Neural progenitor cell (in vitro differentiated cells): ENCODE results near the gene WWOX. TPM values are rescaled to one million over a fixed set of nuclear protein-coding genes. Genes with fewer than 3 reads are reported as not detected.

Experiments used
- DNase-seq: peaks from one replicate; pipeline ENCODE4 v3.0.0-alpha.2; 2016; ENCODE audit warnings: low spot score
- H2AFZ ChIP-seq: fragments of 200-600 bp; sonication (generic); replicated peaks from 2 replicates; pipeline ENCODE4 v1.6.1; 2016; ENCODE audit warnings: antibody characterized with exemption
- H3F3A ChIP-seq: fragments of 200-600 bp; sonication (generic); 2 replicates; pipeline ENCODE4 v1.6.1; 2016; ENCODE audit warnings: antibody characterized with exemption, low read depth
- H3K27ac ChIP-seq: fragments of 200-600 bp; sonication (generic); 2 replicates; pipeline ENCODE4 v1.5.1; 2016; ENCODE audit warnings: mild to moderate bottlenecking
- H3K27me3 ChIP-seq: fragments of 200-600 bp; sonication (generic); 2 replicates; pipeline ENCODE4 v1.6.1; 2016; ENCODE audit warnings: mild to moderate bottlenecking, moderate library complexity
- H3K36me3 ChIP-seq: fragments of 200-600 bp; sonication (generic); 2 replicates; pipeline ENCODE4 v1.5.1; 2016
- H3K4me1 ChIP-seq: fragments of 200-600 bp; sonication (generic); 2 replicates; pipeline ENCODE4 v1.6.1; 2016; ENCODE audit warnings: mixed run types
- H3K4me2 ChIP-seq: fragments of 200-600 bp; sonication (generic); 2 replicates; pipeline ENCODE4 v1.6.1; 2016
- H3K4me3 ChIP-seq: fragments of 200-600 bp; sonication (generic); 2 replicates; pipeline ENCODE4 v1.5.1; 2016
- H3K79me2 ChIP-seq: fragments of 200-600 bp; sonication (generic); 2 replicates; pipeline ENCODE4 v1.6.1; 2016; ENCODE audit warnings: low read depth
- H3K9ac ChIP-seq: fragments of 200-600 bp; sonication (generic); 2 replicates; pipeline ENCODE4 v1.6.1; 2016
- H3K9me3 ChIP-seq: fragments of 200-600 bp; sonication (generic); 2 replicates; pipeline ENCODE4 v1.5.1; 2016; ENCODE audit warnings: low read depth
- H4K20me1 ChIP-seq: fragments of 200-600 bp; sonication (generic); 2 replicates; pipeline ENCODE4 v1.6.1; 2016; ENCODE audit warnings: low read depth
- H3K27ac Mint-ChIP-seq: 3 replicates; pipeline ENCODE4 v1.8.0; 2021; ENCODE audit warnings: mixed read lengths
- H3K27me3 Mint-ChIP-seq: 2 replicates; pipeline ENCODE4 v1.8.0; 2022; ENCODE audit warnings: low read depth, mild to moderate bottlenecking, inconsistent platforms, moderate library complexity, mixed read lengths; ENCODE audit not compliant: insufficient read depth
- H3K36me3 Mint-ChIP-seq: 3 replicates; pipeline ENCODE4 v1.8.0; 2021; ENCODE audit warnings: mixed read lengths
- H3K4me1 Mint-ChIP-seq: 3 replicates; pipeline ENCODE4 v1.8.0; 2021; ENCODE audit warnings: mixed read lengths
- H3K4me3 Mint-ChIP-seq: 3 replicates; pipeline ENCODE4 v1.8.0; 2021; ENCODE audit warnings: mild to moderate bottlenecking, moderate library complexity, mixed read lengths
- H3K9me3 Mint-ChIP-seq: 3 replicates; pipeline ENCODE4 v1.8.0; 2020; ENCODE audit warnings: mixed read lengths
- EZH2 ChIP-seq: fragments of 200-600 bp; sonication (generic); IDR thresholded peaks from 2 replicates; pipeline ENCODE4 v1.6.1; 2017; ENCODE audit warnings: antibody characterized with exemption, mild to moderate bottlenecking, moderate library complexity
- EZH2phosphoT487 ChIP-seq: fragments of 200-600 bp; sonication (generic); IDR thresholded peaks from 2 replicates; pipeline ENCODE4 v1.6.1; 2017; ENCODE audit warnings: antibody characterized with exemption
- total RNA-seq: library from RNA; depleted of rRNA; stranded (reverse); fragments of >200 nt; gene quantifications from 2 replicates; pipeline ENCODE4 v1.2.3, GENCODE V29; 2015; ENCODE audit warnings: low replicate concordance
- TF ChIP-seq, protein P1 (sequence below): fragments of 200-600 bp; sonication (generic); IDR thresholded peaks from 2 replicates; pipeline ENCODE4 v1.5.1; 2017; ENCODE audit warnings: antibody characterized with exemption, mild to moderate bottlenecking

Gene WWOX
- total RNA-seq, 1 donor from 2014 or later, result 63.7 TPM

DNA sequence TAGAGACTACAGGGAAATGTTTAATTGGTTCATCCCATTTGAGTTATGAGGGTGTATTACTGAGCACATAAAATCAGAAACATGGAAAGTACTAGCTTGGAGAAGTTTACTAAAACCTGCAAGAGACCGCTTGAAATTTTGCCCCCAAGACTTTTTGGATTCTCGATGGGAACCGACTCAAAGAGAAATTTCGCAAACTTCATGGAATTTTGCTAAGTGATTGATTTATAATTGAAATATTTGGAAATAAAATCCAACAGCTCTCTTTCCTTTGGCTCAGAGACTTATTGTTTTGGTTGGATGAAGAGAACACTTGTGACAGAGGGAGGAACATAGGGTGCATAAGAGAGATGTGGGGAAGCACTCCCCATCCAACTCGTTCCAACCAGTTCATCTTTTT is 574.4 kb downstream of the WWOX start:
- H3K27me3 Mint-ChIP-seq, result peaks cover 3% of the 10 kb centered on the region
- Histone ChIP-seq H3K27ac (no peak overlapping the region), H3K4me3 (no peak overlapping the region), H3K4me1 (peaks cover 21% of the 10 kb centered on the region), H3K79me2 (no peaks in the 10 kb centered on the region), H4K20me1 (no peaks in the 10 kb centered on the region), H3K9ac (no peak overlapping the region), H3K9me3 (no peaks in the 10 kb centered on the region), H3K36me3 (no peaks in the 10 kb centered on the region), H2AFZ (no peak overlapping the region), H3K27me3 (no peaks in the 10 kb centered on the region), H3F3A (no peaks in the 10 kb centered on the region), H3K4me2 (no peak overlapping the region)
- H3K4me1 Mint-ChIP-seq, result peaks cover 31% of the 10 kb centered on the region
- H3K27ac Mint-ChIP-seq, result no peak overlapping the region
- H3K4me3 Mint-ChIP-seq, result no peak overlapping the region
- TF ChIP-seq EZH2 (no peak), EZH2phosphoT487 (no peak)
- TF ChIP-seq, protein P1, sequence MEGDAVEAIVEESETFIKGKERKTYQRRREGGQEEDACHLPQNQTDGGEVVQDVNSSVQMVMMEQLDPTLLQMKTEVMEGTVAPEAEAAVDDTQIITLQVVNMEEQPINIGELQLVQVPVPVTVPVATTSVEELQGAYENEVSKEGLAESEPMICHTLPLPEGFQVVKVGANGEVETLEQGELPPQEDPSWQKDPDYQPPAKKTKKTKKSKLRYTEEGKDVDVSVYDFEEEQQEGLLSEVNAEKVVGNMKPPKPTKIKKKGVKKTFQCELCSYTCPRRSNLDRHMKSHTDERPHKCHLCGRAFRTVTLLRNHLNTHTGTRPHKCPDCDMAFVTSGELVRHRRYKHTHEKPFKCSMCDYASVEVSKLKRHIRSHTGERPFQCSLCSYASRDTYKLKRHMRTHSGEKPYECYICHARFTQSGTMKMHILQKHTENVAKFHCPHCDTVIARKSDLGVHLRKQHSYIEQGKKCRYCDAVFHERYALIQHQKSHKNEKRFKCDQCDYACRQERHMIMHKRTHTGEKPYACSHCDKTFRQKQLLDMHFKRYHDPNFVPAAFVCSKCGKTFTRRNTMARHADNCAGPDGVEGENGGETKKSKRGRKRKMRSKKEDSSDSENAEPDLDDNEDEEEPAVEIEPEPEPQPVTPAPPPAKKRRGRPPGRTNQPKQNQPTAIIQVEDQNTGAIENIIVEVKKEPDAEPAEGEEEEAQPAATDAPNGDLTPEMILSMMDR, result no peak
- no peaks in the 10 kb centered on the region for H3K36me3 Mint-ChIP-seq
- DNase-seq, result no peak
- no peaks in the 10 kb centered on the region for H3K9me3 Mint-ChIP-seq

DNA sequence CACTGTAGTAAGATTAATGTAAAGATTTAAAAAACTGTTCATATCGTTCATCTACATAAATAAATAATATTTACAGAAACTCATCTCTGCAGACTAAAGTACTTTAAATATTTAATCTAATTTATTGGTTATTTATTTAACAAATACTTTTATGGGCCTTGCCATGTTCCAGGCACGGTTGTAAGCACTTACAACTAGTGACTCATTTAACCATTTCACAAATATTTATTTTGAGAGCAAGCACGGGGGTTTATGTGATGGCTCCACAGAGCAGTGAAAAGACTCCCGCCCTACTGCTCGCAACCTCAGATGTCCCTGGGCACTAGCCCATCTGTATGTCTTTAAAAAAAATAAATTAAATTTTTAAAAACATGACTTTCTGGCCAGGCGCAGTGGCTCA is 575.9 kb downstream of the WWOX start:
- H3K79me2 ChIP-seq, result no peaks in the 10 kb centered on the region
- H2AFZ ChIP-seq, result no peak overlapping the region
- H3F3A ChIP-seq, result no peaks in the 10 kb centered on the region
- no peak overlapping the region for H3K4me2 ChIP-seq
- Mint-ChIP-seq H3K9me3 (no peaks in the 10 kb centered on the region), H3K4me3 (no peak overlapping the region), H3K36me3 (no peaks in the 10 kb centered on the region), H3K27me3 (no peaks in the 10 kb centered on the region), H3K27ac (no peak overlapping the region), H3K4me1 (peaks cover 20% of the 10 kb centered on the region)
- H3K27ac ChIP-seq, result no peak overlapping the region
- no peaks in the 10 kb centered on the region for H3K27me3 ChIP-seq
- H3K36me3 ChIP-seq, result no peaks in the 10 kb centered on the region
- no peak overlapping the region for H3K9ac ChIP-seq
- peaks cover 13% of the 10 kb centered on the region for H3K4me1 ChIP-seq
- H4K20me1 ChIP-seq, result no peaks in the 10 kb centered on the region
- TF ChIP-seq EZH2, result no peak
- no peak for TF ChIP-seq EZH2phosphoT487
- TF ChIP-seq, protein P1, result no peak
- no peaks in the 10 kb centered on the region for H3K9me3 ChIP-seq
- DNase-seq, result no peak
- no peak overlapping the region for H3K4me3 ChIP-seq

DNA sequence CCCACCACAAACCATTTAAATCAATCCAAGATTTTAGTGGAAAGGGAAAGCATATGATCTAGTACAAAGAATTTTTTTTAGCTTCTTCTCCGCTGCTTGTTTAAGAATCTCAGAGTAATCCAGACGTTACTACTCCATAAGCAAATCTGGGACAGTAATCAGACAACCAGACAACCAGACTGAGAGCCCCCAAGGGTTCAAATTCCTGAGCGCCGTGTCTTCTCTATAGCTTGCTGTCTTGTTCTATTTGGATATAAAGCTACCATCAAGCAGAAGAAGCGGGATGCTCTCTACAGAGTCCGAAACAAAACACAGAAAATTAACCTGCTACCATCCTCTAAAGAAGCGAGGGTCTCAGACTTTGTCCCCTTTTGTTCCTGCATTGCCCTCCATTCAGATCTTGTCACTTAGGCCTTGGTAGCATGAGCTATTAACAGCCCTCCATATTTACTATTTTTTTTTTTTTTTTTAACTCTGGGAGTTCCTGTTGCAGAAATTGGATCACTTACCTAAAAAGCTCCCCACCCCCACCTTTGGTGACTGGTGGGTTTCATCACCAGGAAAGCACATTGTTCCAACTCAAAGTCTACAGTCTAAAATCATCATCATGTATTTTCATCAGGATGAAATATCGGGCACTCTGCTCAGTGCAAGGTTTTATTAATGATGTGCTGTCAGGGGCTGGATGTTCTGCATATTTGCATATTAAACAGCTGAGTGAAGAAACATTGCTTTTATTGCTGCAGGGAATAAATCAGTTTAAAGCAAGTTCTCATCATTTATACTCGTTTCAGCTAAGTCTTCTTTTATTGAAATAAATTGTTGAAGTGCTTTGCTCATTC is 576.7 kb downstream of the WWOX start:
- peaks cover 20% of the 10 kb centered on the region for H3K4me1 Mint-ChIP-seq
- Histone ChIP-seq H3K36me3 (no peaks in the 10 kb centered on the region), H3K9ac (no peak overlapping the region), H3K9me3 (no peaks in the 10 kb centered on the region), H3K27ac (no peak overlapping the region), H3K79me2 (no peaks in the 10 kb centered on the region), H3K4me1 (peaks cover 13% of the 10 kb centered on the region), H3K27me3 (no peaks in the 10 kb centered on the region), H3F3A (no peaks in the 10 kb centered on the region), H3K4me2 (peak overlapping the region; percentile 3), H3K4me3 (no peak overlapping the region), H2AFZ (no peak overlapping the region), H4K20me1 (no peaks in the 10 kb centered on the region)
- H3K9me3 Mint-ChIP-seq, result no peaks in the 10 kb centered on the region
- H3K27me3 Mint-ChIP-seq, result no peaks in the 10 kb centered on the region
- TF ChIP-seq, protein P1, result no peak
- no peak for TF ChIP-seq EZH2phosphoT487
- TF ChIP-seq EZH2, result no peak
- H3K36me3 Mint-ChIP-seq, result no peaks in the 10 kb centered on the region
- no peak overlapping the region for H3K4me3 Mint-ChIP-seq
- DNase-seq, result no peak
- H3K27ac Mint-ChIP-seq, result no peak overlapping the region
